Activated T-helper 1 cell treated with Interleukin-2 at 50 U/mL for 16 hours (primary cell): Measurements from ENCODE around the gene RPS15.
"Not testable (repeated sequence)": the region's sequence is repeated elsewhere in the genome, so short reads cannot be mapped to it uniquely, and the experiment has no call there.

ENCODE experiments used
- DNase-seq: peaks from one replicate; pipeline ENCODE4 v3.0.0-alpha.2; 2020; ENCODE audit warnings: low read depth

The RPS15 gene

GRCh38 chr19:1402411-1403070, 35.7 kb upstream of the RPS15 start:
- no peak for DNase-seq

GRCh38 chr19:1406774-1407527, 31.2 kb upstream of the RPS15 start:
- peak; percentile 100 for DNase-seq

GRCh38 chr19:1407528-1408299, 30.5 kb upstream of the RPS15 start, which contains the start of gene DAZAP1:
Gene DAZAP1, plus strand, starts transcription at chr19:1407586. Its CDS starts 188 bp downstream, at chr19:1407774.
- peak; percentile 35 for DNase-seq

GRCh38 chr19:1408300-1409203, 29.6 kb upstream of the RPS15 start:
- peak; percentile 37 for DNase-seq

- DNase-seq = no peak
These were observed 28.8 kb upstream of the RPS15 start for GRCh38 chr19:1409204-1410005.

- DNase-seq = no peak
These were observed 27.9 kb upstream of the RPS15 start for GRCh38 chr19:1410136-1410786.

GRCh38 chr19:1410789-1411188, 27.4 kb upstream of the RPS15 start:
- DNase-seq = no peak

GRCh38 chr19:1411255-1412191, 26.7 kb upstream of the RPS15 start:
- no peak for DNase-seq

GRCh38 chr19:1412323-1412923, 25.8 kb upstream of the RPS15 start:
- DNase-seq = no peak

GRCh38 chr19:1412995-1413800, 25.0 kb upstream of the RPS15 start:
- DNase-seq = no peak

GRCh38 chr19:1416014-1416841, 22.0 kb upstream of the RPS15 start:
- no peak for DNase-seq

- no peak for DNase-seq
These were observed 21.1 kb upstream of the RPS15 start for GRCh38 chr19:1417145-1417544.

- DNase-seq = no peak
These were observed 20.3 kb upstream of the RPS15 start for GRCh38 chr19:1417681-1418495.

GRCh38 chr19:1418496-1418775, 19.8 kb upstream of the RPS15 start:
- no peak for DNase-seq

GRCh38 chr19:1418951-1419738, 19.1 kb upstream of the RPS15 start:
- DNase-seq = no peak

- not testable (repeated sequence) for DNase-seq
These were observed 18.1 kb upstream of the RPS15 start for GRCh38 chr19:1420085-1420484.
